ENCODE data around the gene BRD7.

DNA sequence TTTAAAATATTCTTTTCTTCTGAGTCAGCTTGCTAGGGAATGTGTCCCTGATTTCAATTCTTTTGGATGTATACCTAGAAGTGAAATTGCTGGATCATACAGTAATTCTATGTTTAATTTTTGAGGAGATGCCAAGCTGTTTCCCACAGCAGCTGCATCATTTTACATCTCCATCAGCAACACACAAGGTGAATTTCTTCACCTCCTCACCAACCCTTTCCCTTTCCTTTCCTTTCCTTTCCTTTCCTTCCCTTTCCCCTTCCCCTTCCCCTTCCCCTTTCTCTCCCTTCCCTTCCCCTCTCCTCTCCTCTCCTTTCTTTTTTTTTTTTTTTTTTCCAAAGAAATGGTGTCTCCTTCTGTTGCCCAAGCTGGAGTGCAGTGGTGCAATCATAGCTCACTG lies 45.4 kb upstream of the BRD7 start:
- TF ChIP-seq MAX (IDR thresholded peaks at IDR 0.05) (no peak), USF2 (IDR thresholded peaks at IDR 0.05) (no peak), JUN (IDR thresholded peaks at IDR 0.05) (no peak), HMGXB4 (CRISPR knock-in tag; IDR thresholded peaks at IDR 0.05; ENCODE audit: borderline replicate concordance) (no peak), PHF8 (IDR thresholded peaks at IDR 0.05; ENCODE audit: borderline replicate concordance, low read depth) (no peak), PBX3 (IDR thresholded peaks at IDR 0.05) (no peak), HDAC2 (IDR thresholded peaks at IDR 0.05) (no peak), CHD2 (IDR thresholded peaks at IDR 0.05; ENCODE audit: low read length, partially characterized antibody) (no peak), POLR2A (IDR thresholded peaks at IDR 0.05; ENCODE audit: low read length) (no peak), POLR2AphosphoS2 (conservative IDR thresholded peaks at IDR 0.05; ENCODE audit: low read length) (no peak), TP53 (CRISPR knock-in tag; IDR thresholded peaks at IDR 0.05) (no peak), EP300 (IDR thresholded peaks at IDR 0.05) (no peak), BHLHE40 (IDR thresholded peaks at IDR 0.05; ENCODE audit: low read depth, low read length) (no peak)
- TF ChIP-seq, protein P1, sequence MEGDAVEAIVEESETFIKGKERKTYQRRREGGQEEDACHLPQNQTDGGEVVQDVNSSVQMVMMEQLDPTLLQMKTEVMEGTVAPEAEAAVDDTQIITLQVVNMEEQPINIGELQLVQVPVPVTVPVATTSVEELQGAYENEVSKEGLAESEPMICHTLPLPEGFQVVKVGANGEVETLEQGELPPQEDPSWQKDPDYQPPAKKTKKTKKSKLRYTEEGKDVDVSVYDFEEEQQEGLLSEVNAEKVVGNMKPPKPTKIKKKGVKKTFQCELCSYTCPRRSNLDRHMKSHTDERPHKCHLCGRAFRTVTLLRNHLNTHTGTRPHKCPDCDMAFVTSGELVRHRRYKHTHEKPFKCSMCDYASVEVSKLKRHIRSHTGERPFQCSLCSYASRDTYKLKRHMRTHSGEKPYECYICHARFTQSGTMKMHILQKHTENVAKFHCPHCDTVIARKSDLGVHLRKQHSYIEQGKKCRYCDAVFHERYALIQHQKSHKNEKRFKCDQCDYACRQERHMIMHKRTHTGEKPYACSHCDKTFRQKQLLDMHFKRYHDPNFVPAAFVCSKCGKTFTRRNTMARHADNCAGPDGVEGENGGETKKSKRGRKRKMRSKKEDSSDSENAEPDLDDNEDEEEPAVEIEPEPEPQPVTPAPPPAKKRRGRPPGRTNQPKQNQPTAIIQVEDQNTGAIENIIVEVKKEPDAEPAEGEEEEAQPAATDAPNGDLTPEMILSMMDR (IDR thresholded peaks at IDR 0.05) = no peak

Data from A549 (cell line).